Esophagus muscularis mucosa (tissue), 3 donors: ENCODE results near the gene SLC17A9.

ENCODE experiments used
- CTCF ChIP-seq, 3 experiments: fragments of 200-600 bp in 2 of 3; fragments of 450-650 bp in 1 of 3; sonication (generic) in 2 of 3; IDR thresholded peaks; one replicate each; pipeline ENCODE4 v1.5.1; 2017 to 2019; ENCODE audit warnings: antibody characterized with exemption in 3 of 3, mild to moderate bottlenecking in 2 of 3, moderate library complexity in 1 of 3
- POLR2A ChIP-seq: fragments of 450-650 bp; IDR thresholded peaks from one replicate; pipeline ENCODE4 v1.6.1; 2017; ENCODE audit warnings: antibody characterized with exemption, moderate library complexity, mild to moderate bottlenecking, low read depth

GRCh38 chr20:62928246-62928939 is 24.1 kb upstream of the SLC17A9 start:
- TF ChIP-seq CTCF (IDR thresholded peaks at IDR 0.05) (no peak), POLR2A (no peak)
